H4 (cell line): ENCODE data around the gene MAML2. TPM values are rescaled to one million over a fixed set of nuclear protein-coding genes. Genes with fewer than 3 reads are reported as not detected.

Experiments
- DNase-seq: peaks from one replicate; pipeline ENCODE4 v3.0.0-alpha.2; 2015; ENCODE audit warnings: low spot score
- total RNA-seq: library from RNA; depleted of rRNA; stranded (reverse); fragments of >200 nt; shearing (Covaris generic); gene quantifications from 2 replicates; pipeline ENCODE4 v1.2.3, GENCODE V29; 2014; rRNA removed

The MAML2 gene
- total RNA-seq = 2.3 and 4.3 TPM in 2 replicates

- peak; percentile 90 for DNase-seq
These were observed at the start of gene MAML2 for GRCh38 chr11:96342961-96343711. TSS of gene MAML2 (minus strand) at chr11:96343195. CDS start at chr11:96341895, 1,300 bp downstream.

DNA sequence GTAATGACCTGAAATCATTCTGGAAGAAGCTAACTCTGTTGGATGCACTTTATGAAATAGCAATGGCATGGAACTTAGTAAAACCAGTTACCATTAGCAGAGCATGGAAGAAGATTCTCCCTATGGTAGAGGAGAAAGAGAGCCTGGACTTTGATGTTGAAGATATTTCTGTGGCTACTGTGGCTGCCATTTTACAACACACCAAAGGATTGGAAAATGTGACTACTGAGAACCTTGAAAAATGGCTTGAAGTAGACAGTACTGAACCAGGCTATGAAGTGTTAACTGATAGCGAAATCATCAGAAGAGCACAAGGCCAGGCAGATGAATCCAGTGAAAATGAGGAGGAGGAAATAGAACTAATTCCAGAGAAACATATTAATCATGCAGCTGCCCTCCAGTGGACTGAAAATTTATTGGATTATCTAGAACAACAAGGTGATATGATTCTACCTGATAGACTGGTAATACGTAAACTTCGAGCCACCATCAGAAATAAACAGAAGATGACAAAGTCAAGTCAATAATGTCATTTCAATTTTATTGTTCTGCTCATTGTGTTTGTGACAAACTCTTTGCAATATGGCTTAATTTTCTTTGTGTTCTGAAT is 48.8 kb upstream of the MAML2 start:
- no peak for DNase-seq

- no peak for DNase-seq
These were observed 47.4 kb upstream of the MAML2 start for GRCh38 chr11:96390488-96390792.

- DNase-seq = peak; percentile 91
These were observed 46.9 kb upstream of the MAML2 start, which contains the start of the genes CCDC82 and JRKL for GRCh38 chr11:96389720-96390487. TSS of gene CCDC82 (minus strand) at chr11:96389912. CDS start at chr11:96384747, 5,165 bp downstream. TSS of gene JRKL (plus strand) at chr11:96390013. CDS start at chr11:96390650, 637 bp downstream.

GRCh38 chr11:96388891-96389719 is 46.1 kb upstream of the MAML2 start:
- DNase-seq = no peak

DNA sequence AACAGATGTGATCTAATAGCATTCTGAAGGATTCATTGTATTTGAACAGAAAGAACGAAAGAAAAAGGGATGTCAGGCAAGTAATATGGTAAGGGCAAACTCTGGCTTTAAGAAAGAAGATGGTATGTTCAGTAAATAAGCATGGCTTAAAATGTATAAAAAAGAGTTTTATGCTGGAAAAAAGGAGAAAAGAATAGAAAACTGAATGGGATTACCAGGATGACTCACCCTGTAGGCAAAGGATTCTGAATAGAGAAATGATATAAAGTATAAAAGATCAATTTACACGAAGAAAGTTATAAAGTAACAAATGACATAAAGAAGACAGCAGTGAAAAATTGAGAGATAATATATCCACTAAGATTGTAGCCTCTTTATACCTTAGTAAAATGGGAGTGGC is 42.2 kb upstream of the MAML2 start:
- DNase-seq = no peak

GRCh38 chr11:96384156-96384555 is 41.2 kb upstream of the MAML2 start:
- no peak for DNase-seq

GRCh38 chr11:96376796-96377195 is 33.8 kb upstream of the MAML2 start:
- DNase-seq = no peak

- no peak for DNase-seq
These were observed 30.8 kb upstream of the MAML2 start for GRCh38 chr11:96373826-96374225.

DNA sequence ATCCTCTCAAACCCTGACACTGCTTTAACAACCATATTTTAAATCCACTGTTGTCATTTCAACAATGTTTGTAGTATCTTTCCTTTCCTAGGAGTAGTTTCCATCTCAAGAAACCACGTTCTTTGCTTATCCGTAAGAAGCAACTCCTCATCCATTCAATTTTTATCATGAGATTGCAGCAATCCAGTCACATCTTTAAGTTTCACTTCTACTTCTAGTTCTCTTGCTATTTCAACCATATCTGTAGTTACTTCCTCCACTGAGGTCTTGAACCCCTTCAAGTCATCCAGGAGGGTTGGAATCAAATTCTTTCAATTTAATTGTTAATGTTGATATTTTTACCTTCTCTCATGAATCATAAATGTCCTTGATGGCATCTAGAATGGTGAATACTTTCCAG is 24.3 kb upstream of the MAML2 start:
- no peak for DNase-seq

- DNase-seq = no peak
These were observed 23.0 kb upstream of the MAML2 start for GRCh38 chr11:96366024-96366423.

- DNase-seq = no peak
These were observed 22.5 kb upstream of the MAML2 start for GRCh38 chr11:96365493-96365892.

GRCh38 chr11:96361778-96362177 is 18.8 kb upstream of the MAML2 start:
- no peak for DNase-seq

- DNase-seq = no peak
These were observed 15.3 kb upstream of the MAML2 start for GRCh38 chr11:96358321-96358720.

GRCh38 chr11:96357794-96358193 is 14.8 kb upstream of the MAML2 start:
- DNase-seq = no peak

DNA sequence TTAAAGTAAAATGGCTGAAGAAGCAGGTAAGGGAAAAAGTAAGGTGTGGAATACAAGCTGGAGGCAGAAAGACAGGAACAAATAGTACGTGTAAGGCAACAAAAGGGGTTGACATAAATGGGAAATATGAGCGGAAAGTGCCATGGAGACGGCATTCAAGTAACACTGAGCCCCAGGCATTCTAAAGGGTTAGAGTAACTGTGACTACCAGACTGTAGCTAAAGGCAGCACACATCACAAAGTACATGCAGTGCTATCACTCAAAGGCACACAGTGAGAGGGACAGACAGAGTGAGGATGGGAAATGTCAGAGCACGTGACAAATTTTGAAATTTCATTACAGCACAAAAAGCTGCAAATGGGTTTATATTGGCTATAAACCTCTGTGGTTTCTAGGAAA is 13.9 kb upstream of the MAML2 start:
- DNase-seq = no peak

GRCh38 chr11:96342014-96342960 is 708 bp downstream of the MAML2 start:
- DNase-seq = no peak

GRCh38 chr11:96341211-96342013 is 1.6 kb downstream of the MAML2 start:
- peak; percentile 35 for DNase-seq

DNA sequence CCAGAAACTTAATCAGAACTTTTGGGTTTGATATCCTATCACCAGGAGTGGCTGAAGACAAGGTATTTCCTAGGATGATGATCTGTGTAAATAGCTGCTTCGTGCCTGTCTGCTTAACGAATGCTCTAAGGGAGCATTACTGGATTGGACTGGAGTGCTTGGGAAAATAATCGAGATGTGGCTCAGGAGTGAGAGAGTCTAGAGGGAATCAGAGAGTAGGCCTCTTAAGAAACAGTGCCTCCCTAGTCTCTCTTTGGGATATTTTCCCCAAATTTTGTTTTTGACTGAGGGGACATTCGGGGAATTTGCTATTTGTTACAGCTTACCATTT is 2.5 kb downstream of the MAML2 start:
- no peak for DNase-seq
